Measurements from ENCODE around the gene SH3RF1.

Gene SH3RF1

GRCh38 chr4:169098532-169098931 lies 172.2 kb downstream of the SH3RF1 start:
- DNase-seq, result no peak

DNA sequence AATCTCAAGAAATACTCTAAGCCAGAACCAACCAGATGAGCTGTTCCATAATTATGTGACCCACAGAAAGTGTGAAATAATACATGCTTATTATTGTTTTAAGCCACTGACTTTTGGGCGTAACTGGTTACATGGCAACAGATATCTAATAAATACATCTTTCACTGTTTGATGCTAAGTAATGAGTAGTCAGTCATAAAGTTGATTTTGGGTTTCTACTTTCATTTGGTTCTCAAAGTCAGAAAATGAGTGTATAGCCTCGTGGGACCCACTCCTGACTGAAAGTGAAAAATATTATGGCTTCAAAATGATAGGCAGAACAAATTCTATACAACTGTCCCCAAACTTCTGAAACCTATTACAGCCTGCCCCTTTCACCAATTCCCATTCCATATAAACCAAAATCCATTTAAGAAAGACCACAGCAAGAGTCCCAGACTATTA lies 172.7 kb downstream of the SH3RF1 start:
- DNase-seq, result no peak

- no peak for DNase-seq
Measured at GRCh38 chr4:169096221-169096620, 174.5 kb downstream of the SH3RF1 start.

- no peak for DNase-seq
Measured at GRCh38 chr4:169094656-169095231, 176.0 kb downstream of the SH3RF1 start.

DNA sequence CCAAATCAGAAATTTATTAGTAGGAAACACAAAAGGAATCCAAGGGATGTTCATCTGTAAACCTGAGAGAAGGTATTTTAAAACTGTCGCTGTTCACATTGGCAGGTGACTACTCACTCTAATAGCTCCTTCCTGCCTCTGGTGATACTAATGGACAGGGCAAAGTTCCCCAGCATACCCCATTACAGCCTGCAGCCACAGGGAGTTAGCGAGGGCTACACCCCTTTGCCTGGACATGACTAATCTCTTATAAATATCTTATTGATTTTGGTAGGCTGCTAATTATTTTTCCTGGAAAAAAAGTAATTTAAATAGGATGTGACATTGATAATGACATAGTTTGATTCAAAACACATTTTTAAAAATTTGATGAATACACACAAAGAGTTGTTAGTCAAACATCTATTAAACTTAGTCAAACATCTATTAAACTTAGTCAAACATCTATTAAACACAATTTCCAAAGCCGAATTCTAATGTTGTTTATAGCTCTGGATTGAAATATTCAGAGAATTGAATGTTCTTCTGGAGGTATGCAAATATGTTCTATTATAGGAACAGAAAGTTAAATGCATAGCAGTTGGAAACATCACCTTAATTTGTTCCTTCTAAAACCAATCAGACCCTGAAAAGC lies 177.8 kb downstream of the SH3RF1 start:
- no peak for DNase-seq

DNA sequence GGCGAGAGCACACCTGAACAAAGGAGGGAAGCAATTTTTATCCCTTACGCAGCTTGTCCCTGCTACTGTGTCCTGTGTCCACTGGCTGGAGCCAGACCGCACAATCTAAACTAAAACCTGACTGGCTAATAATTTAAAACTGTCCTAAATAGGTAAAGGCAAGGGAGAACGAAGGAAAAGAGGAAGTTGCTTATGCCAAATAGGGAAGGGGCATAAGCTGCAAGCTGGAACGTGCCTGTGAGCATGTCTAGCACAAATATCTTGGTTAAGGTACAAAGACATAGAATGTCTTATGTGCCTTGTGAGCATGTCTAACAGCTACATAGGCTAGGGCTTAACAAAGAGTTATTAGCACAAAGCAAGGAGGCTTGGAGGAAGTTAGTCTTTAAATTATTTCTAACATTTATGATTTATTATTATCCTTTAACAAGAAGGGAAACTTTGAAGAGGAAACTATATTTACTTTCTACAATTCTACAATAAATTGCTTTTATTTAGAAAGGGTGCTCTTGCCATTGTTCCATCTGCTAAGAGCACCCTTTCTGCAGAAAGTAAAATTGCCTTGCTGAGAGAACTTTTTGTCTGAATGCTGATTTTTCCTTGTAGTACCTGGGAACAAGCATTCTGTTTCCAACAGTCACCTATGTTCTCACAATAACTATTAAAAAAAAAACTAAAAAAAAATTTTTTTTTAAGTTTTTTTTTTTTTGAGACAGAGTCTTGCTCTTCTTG lies 180.1 kb downstream of the SH3RF1 start:
- no peak for DNase-seq

- DNase-seq, result peak; percentile 54
Measured at GRCh38 chr4:169089004-169089403, 181.8 kb downstream of the SH3RF1 start.

GRCh38 chr4:169084954-169085353 lies 185.8 kb downstream of the SH3RF1 start:
- no peak for DNase-seq

DNA sequence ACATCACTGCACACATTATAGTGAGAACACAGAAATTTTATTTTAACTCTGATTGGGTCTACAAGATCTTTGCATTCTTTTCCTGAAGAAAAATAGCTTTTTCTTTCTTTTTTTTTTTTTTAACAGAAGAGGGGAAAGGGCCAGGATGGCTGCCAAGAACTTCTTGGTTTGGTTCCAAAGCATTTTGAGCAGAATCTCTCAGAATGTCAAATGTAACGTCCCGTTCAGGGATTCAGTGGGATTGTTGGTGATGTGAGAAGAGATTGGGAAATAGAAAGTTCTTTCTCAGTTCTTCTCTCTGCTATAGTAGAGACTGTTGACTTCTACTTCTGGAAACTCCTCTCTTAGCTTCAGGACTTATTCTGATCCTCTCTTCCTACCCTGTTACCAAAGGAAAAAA lies 189.8 kb downstream of the SH3RF1 start:
- no peak for DNase-seq

DNA sequence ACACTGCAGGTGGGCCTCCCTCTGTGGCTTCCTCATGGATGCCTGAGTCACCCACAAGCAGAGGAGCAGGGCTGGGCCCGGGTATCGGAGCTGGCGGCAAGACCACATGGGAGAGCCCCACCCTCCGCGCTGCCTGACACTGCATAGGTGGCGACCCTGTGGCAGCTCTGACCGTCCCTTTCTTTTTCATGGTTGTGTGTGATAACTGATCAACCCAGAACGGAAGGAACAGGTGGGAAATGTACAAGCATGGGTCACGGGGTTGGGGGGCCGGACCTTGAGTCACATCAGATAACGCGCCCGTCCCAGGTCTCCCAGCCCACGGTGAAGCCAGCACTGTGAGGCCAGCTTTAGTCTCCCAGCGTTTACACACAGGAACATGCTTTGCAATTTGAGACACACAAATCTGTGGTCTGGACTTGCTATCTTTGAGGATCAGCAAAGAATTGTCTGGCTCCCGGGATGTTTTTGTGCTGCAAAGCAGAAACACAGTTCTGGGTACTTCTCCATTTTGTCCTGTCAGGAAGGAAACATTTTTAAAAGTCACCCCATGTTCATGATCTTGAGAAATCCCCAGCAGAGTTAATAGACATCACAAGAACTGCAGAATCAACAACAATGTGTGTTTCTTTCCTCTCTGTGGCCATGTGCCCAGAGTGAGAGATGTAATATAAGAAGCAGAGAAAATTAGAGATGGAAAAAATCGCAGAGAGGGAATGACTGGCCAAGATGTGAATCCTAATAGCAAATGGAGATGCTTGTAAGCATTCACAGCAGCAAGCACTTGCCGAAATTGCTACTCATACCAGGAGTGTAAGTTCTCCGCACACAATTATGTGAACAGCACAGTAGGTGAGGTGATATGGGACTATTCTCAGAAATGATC lies 190.6 kb downstream of the SH3RF1 start:
- DNase-seq, result no peak

- DNase-seq, result no peak
Measured at GRCh38 chr4:169074117-169074516, 196.6 kb downstream of the SH3RF1 start.

- DNase-seq, result no peak
Measured at GRCh38 chr4:169071747-169072146, 199.0 kb downstream of the SH3RF1 start.

DNA sequence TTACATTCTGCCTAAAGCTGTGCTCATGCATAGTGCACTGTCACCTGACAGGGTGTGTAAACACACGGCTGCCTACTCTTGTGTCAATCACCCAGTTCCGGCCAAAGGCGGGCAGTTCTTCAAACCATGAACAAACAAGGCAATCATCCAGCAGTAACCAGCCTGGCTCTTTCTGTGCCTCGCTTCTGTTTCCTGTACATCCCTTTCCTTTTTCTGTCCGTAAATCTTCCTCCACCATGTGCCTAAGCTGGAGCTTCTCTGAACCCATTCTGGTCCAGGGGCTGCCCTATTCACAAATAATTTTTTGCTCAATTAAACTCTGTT lies 199.9 kb downstream of the SH3RF1 start:
- no peak for DNase-seq

DNA sequence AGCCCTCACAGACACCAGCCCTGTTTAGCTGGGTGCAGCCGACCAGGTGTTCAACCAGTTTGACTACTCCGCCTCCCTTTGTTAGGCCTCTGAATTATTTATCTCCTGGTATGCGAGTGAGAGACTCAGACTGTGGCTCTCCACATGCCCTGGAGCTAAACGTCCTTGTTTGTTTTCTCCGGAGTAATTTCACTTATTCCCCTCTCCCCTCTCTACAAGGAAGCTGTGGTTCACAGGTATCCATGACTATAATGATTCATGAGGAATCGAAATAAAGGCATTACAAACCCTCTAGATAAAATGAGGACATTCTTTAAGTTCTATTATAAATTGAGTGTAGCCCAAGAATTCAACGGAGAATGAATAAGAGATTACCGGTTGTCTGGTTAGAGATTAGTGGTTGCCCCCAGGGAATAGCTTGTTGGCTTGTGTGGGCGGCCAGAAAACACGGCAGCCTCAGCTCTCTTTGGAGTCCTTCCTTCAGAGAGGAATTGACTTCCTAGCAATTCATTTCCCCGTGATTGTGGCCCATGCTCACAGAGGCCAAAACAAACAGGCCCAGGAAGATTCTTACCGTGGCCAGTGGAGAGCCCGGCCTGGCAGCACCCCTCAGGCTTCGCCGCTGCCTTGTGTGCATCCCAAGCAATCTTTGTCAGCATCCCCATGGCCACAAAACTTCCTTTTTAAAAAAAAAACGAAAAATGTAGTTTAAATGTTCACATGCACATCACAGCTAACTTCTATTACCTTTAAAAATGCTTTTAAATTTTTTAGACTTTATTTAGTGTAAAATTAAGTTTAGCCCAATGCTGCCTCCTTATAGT lies 200.5 kb downstream of the SH3RF1 start:
- DNase-seq, result no peak

DNA sequence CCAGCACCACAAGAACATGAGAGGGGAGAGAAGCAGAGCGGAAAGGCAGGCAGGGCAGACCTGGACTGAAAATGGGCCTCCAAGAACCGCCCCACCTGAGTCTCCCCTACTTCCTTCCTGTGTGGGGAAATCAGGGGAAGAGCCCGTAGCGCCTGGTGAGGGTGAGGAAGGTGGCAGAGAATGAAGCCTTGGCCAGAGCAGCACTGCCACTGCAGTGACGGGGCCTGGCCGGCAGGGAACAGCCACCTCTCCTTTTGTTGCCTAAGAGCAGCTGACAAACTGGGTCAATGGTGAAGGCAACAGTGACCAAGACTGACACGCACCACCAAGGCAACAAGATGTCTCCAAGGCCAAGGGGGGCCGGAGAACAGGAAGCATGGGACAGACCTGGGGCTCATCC lies 202.3 kb downstream of the SH3RF1 start:
- DNase-seq, result no peak

DNA sequence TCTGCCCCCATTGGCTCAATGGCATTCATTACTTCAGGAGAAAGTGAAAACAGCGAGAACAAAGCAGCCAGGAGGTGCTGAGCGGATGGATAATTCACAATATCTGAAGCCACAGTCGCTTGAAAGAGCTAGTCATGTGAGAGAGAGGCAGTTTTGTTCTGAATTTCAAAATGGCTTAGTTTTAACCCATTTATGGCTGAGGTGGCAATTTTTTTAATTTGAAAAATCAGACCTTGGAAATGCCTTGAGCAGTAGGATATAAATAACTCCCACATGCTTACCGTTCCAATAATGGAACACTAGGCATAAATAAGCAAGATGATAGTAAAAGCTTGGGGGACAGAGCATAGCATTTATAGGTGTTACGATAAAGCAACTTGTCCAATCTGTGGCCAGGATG lies 203.8 kb downstream of the SH3RF1 start:
- no peak for DNase-seq

DNA sequence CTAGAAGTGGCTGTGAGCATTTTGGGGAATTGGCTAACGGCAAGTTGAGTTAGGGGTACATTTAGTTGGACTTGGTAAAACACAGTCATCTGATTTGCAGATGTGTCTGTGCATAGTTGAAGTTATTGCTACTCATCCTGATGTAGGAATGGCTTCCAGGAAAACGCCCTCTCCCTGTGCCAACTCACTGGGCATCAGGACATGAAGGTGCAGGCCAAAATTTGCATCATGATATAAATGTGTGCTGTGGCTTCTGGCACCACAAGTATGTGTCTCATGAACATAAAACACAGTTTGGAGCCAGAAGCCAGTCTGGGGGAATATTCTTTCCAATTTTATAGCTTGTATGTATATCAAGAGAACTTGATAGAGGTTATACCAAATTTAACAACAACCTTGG lies 206.5 kb downstream of the SH3RF1 start:
- DNase-seq, result no peak

- DNase-seq, result no peak
Measured at GRCh38 chr4:169063441-169063840, 207.3 kb downstream of the SH3RF1 start.

DNA sequence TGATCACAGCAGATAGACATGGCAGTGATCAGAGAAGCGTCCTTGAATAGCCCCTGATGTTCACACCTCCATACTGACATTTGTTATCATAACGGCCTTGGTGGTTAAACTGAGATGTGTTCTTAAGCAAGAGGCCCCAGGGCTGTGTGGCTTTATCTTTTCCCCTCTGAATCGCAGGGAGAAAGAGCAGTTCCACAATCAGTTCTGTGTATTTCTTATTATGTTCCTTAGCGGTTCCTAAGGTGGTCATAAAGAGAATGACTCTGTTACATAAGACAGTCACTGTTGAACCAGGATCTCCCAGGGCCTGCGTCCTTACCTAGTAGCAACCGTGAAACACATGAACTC lies 207.9 kb downstream of the SH3RF1 start:
- DNase-seq, result no peak

DNA sequence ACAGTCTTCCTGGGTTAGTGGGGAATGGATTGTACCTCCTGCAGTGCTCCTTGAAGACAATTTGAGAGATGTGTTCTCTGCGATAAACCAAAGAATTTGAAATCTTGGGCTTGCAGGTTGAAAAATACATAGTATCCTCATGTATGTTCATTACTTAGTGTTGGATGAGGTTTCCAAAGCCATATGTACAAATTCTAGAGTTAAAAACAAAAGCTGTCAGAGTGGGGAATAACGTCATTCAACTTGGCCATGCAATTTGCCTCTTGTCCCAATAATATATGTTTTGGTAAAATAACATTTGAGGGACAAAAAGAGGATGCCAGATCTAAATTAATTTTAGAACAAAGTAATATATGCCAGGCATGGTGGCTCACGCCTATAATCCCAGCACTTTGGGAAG lies 209.4 kb downstream of the SH3RF1 start:
- DNase-seq, result no peak

GRCh38 chr4:169060391-169061091 lies 210.2 kb downstream of the SH3RF1 start:
- no peak for DNase-seq

Measured in NCI-H524 treated with DMSO at 0.1 percent for 48 hours (cell line).